Measurements from ENCODE around the gene PCBP1. TPM values are rescaled to one million over a fixed set of nuclear protein-coding genes. Genes with fewer than 3 reads are reported as not detected.

Gene PCBP1
- total and polyA plus RNA-seq, 2 experiments from 2014 or later, result 212 to 393 TPM

GRCh38 chr2:70070542-70071268 lies 16.6 kb upstream of the PCBP1 start:
- peak; percentile 99 for ATAC-seq
- Histone ChIP-seq H3K36me3 (ENCODE audit: insufficient read depth) (no peaks in the 10 kb centered on the region), H3K4me3 (no peak overlapping the region), H3K4me1 (ENCODE audit: insufficient read depth) (no peaks in the 10 kb centered on the region), H3K9me2 (ENCODE audit: insufficient read depth) (no peaks in the 10 kb centered on the region), H3K4me2 (no peak overlapping the region), H4K20me1 (replicated peaks; ENCODE audit: insufficient read depth) (no peaks in the 10 kb centered on the region), H3F3A (replicated peaks; ENCODE audit: low read depth) (no peaks in the 10 kb centered on the region), H3K27me3 (ENCODE audit: insufficient read depth) (no peaks in the 10 kb centered on the region), H3K27ac (ENCODE audit: low read depth) (peak overlapping the region; percentile 15; the same call in 1 of the 2 replicates), H2AFZ (no peak overlapping the region), H3K79me2 (replicated peaks; ENCODE audit: insufficient read depth) (no peaks in the 10 kb centered on the region; the same call in none of the 2 replicates)
- Mint-ChIP-seq H3K4me1 (peaks cover 4% of the 10 kb centered on the region; the same call in 2 of the 3 replicates), H3K36me3 (ENCODE audit: low read depth) (peaks cover 40% of the 10 kb centered on the region), H3K27ac (peak overlapping the region; percentile 89), H3K9me3 (no peaks in the 10 kb centered on the region), H3K4me3 (no peak overlapping the region), H3K27me3 (ENCODE audit: insufficient read depth, low read depth, poor library complexity) (no peaks in the 10 kb centered on the region)
- no peak for TF ChIP-seq NANOG (IDR thresholded peaks at IDR 0.05; ENCODE audit: borderline replicate concordance)
- TF ChIP-seq, protein P1, sequence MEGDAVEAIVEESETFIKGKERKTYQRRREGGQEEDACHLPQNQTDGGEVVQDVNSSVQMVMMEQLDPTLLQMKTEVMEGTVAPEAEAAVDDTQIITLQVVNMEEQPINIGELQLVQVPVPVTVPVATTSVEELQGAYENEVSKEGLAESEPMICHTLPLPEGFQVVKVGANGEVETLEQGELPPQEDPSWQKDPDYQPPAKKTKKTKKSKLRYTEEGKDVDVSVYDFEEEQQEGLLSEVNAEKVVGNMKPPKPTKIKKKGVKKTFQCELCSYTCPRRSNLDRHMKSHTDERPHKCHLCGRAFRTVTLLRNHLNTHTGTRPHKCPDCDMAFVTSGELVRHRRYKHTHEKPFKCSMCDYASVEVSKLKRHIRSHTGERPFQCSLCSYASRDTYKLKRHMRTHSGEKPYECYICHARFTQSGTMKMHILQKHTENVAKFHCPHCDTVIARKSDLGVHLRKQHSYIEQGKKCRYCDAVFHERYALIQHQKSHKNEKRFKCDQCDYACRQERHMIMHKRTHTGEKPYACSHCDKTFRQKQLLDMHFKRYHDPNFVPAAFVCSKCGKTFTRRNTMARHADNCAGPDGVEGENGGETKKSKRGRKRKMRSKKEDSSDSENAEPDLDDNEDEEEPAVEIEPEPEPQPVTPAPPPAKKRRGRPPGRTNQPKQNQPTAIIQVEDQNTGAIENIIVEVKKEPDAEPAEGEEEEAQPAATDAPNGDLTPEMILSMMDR (conservative IDR thresholded peaks at IDR 0.05; ENCODE audit: low read depth in 2 of 2), result peak; percentile 70 to 84
- peak; percentile 88 for DNase-seq (ENCODE audit: low spot score)

- no peak for DNase-seq (ENCODE audit: low spot score)
- Mint-ChIP-seq H3K9me3 (no peaks in the 10 kb centered on the region), H3K4me3 (no peak overlapping the region), H3K27me3 (ENCODE audit: insufficient read depth, low read depth, poor library complexity) (no peaks in the 10 kb centered on the region), H3K27ac (no peak overlapping the region), H3K36me3 (ENCODE audit: low read depth) (peaks cover 44% of the 10 kb centered on the region), H3K4me1 (peaks cover 4% of the 10 kb centered on the region; the same call in 2 of the 3 replicates)
- Histone ChIP-seq H3K36me3 (ENCODE audit: insufficient read depth) (peaks cover 13% of the 10 kb centered on the region), H3F3A (replicated peaks; ENCODE audit: low read depth) (no peaks in the 10 kb centered on the region), H4K20me1 (replicated peaks; ENCODE audit: insufficient read depth) (no peaks in the 10 kb centered on the region), H3K4me3 (no peak overlapping the region), H3K4me2 (no peak overlapping the region), H3K9me2 (ENCODE audit: insufficient read depth) (no peaks in the 10 kb centered on the region), H3K27me3 (ENCODE audit: insufficient read depth) (no peaks in the 10 kb centered on the region), H3K79me2 (replicated peaks; ENCODE audit: insufficient read depth) (no peaks in the 10 kb centered on the region; the same call in 1 of the 2 replicates), H3K27ac (ENCODE audit: low read depth) (0 out of 2 replicates have a peak overlapping the region, but pooled peaks have one; percentile 2), H2AFZ (no peak overlapping the region), H3K4me1 (ENCODE audit: insufficient read depth) (no peaks in the 10 kb centered on the region)
- no peak for ATAC-seq
- TF ChIP-seq EZH2phosphoT487 (IDR thresholded peaks at IDR 0.05; ENCODE audit: unreplicated experiment), result no peak
- TF ChIP-seq, protein P2, sequence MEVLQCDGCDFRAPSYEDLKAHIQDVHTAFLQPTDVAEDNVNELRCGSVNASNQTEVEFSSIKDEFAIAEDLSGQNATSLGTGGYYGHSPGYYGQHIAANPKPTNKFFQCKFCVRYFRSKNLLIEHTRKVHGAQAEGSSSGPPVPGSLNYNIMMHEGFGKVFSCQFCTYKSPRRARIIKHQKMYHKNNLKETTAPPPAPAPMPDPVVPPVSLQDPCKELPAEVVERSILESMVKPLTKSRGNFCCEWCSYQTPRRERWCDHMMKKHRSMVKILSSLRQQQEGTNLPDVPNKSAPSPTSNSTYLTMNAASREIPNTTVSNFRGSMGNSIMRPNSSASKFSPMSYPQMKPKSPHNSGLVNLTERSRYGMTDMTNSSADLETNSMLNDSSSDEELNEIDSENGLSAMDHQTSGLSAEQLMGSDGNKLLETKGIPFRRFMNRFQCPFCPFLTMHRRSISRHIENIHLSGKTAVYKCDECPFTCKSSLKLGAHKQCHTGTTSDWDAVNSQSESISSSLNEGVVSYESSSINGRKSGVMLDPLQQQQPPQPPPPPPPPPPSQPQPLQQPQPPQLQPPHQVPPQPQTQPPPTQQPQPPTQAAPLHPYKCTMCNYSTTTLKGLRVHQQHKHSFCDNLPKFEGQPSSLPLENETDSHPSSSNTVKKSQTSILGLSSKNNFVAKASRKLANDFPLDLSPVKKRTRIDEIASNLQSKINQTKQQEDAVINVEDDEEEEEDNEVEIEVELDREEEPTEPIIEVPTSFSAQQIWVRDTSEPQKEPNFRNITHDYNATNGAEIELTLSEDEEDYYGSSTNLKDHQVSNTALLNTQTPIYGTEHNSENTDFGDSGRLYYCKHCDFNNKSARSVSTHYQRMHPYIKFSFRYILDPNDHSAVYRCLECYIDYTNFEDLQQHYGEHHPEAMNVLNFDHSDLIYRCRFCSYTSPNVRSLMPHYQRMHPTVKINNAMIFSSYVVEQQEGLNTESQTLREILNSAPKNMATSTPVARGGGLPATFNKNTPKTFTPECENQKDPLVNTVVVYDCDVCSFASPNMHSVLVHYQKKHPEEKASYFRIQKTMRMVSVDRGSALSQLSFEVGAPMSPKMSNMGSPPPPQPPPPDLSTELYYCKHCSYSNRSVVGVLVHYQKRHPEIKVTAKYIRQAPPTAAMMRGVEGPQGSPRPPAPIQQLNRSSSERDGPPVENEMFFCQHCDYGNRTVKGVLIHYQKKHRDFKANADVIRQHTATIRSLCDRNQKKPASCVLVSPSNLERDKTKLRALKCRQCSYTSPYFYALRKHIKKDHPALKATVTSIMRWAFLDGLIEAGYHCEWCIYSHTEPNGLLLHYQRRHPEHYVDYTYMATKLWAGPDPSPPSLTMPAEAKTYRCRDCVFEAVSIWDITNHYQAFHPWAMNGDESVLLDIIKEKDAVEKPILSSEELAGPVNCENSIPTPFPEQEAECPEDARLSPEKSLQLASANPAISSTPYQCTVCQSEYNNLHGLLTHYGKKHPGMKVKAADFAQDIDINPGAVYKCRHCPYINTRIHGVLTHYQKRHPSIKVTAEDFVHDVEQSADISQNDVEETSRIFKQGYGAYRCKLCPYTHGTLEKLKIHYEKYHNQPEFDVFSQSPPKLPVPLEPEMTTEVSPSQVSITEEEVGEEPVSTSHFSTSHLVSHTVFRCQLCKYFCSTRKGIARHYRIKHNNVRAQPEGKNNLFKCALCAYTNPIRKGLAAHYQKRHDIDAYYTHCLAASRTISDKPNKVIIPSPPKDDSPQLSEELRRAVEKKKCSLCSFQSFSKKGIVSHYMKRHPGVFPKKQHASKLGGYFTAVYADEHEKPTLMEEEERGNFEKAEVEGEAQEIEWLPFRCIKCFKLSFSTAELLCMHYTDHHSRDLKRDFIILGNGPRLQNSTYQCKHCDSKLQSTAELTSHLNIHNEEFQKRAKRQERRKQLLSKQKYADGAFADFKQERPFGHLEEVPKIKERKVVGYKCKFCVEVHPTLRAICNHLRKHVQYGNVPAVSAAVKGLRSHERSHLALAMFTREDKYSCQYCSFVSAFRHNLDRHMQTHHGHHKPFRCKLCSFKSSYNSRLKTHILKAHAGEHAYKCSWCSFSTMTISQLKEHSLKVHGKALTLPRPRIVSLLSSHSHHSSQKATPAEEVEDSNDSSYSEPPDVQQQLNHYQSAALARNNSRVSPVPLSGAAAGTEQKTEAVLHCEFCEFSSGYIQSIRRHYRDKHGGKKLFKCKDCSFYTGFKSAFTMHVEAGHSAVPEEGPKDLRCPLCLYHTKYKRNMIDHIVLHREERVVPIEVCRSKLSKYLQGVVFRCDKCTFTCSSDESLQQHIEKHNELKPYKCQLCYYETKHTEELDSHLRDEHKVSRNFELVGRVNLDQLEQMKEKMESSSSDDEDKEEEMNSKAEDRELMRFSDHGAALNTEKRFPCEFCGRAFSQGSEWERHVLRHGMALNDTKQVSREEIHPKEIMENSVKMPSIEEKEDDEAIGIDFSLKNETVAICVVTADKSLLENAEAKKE (CRISPR knock-in tag; IDR thresholded peaks at IDR 0.05), result no peak
- no peak for TF ChIP-seq ZNF331 (CRISPR knock-in tag; IDR thresholded peaks at IDR 0.05; ENCODE audit: low read depth)
- no peak for TF ChIP-seq CREB1 (CRISPR knock-in tag; IDR thresholded peaks at IDR 0.05; ENCODE audit: low read depth)
- no peak for TF ChIP-seq POLR2AphosphoS5 (IDR thresholded peaks at IDR 0.05; ENCODE audit: low read depth)
- no peak for TF ChIP-seq NANOG (IDR thresholded peaks at IDR 0.05; ENCODE audit: borderline replicate concordance)
- TF ChIP-seq, protein P1 (conservative IDR thresholded peaks at IDR 0.05; ENCODE audit: low read depth in 2 of 2), result no peak
These were observed 13.8 kb upstream of the PCBP1 start for GRCh38 chr2:70073493-70073892.
